BE2C (cell line): Measurements from ENCODE around the gene SIRT5. TPM values are rescaled to one million over a fixed set of nuclear protein-coding genes. Genes with fewer than 3 reads are reported as not detected.
A peak's percentile ranks its signal among the peaks of the same experiment; 100 is the strongest.

ENCODE experiments used
- DNase-seq: peaks from one replicate; pipeline ENCODE4 v3.0.0-alpha.2; 2020
- H3K27me3 ChIP-seq: fragments of 250-450 bp; sonication (Bioruptor Pico); 2 replicates; pipeline ENCODE4 v1.5.1; 2020; ENCODE audit warnings: mild to moderate bottlenecking
- H3K36me3 ChIP-seq: fragments of 250-450 bp; sonication (Bioruptor Pico); 2 replicates; pipeline ENCODE4 v1.5.1; 2020; ENCODE audit warnings: mild to moderate bottlenecking
- H3K4me1 ChIP-seq: fragments of 250-450 bp; sonication (Bioruptor Pico); 2 replicates; pipeline ENCODE4 v1.5.1; 2020
- H3K4me3 ChIP-seq: 2 replicates; pipeline ENCODE4 v1.5.1; 2011; ENCODE audit warnings: low read depth, low read length
- H3K9me3 ChIP-seq: fragments of 250-450 bp; sonication (Bioruptor Pico); 2 replicates; pipeline ENCODE4 v1.5.1; 2020
- CTCF ChIP-seq: IDR thresholded peaks from 2 replicates; pipeline ENCODE4 v1.5.1; 2012; ENCODE audit warnings: mild to moderate bottlenecking, low read depth, low read length
- polyA plus RNA-seq: library from polyadenylated mRNA; unstranded; fragments of >200 nt; gene quantifications from one replicate; pipeline ENCODE4 v1.2.1, GENCODE V29; 2012; ENCODE audit warnings: low read depth, missing spikeins; ENCODE audit not compliant: insufficient read length, insufficient read depth

SIRT5 gene
- 6.6 TPM for polyA plus RNA-seq

DNA sequence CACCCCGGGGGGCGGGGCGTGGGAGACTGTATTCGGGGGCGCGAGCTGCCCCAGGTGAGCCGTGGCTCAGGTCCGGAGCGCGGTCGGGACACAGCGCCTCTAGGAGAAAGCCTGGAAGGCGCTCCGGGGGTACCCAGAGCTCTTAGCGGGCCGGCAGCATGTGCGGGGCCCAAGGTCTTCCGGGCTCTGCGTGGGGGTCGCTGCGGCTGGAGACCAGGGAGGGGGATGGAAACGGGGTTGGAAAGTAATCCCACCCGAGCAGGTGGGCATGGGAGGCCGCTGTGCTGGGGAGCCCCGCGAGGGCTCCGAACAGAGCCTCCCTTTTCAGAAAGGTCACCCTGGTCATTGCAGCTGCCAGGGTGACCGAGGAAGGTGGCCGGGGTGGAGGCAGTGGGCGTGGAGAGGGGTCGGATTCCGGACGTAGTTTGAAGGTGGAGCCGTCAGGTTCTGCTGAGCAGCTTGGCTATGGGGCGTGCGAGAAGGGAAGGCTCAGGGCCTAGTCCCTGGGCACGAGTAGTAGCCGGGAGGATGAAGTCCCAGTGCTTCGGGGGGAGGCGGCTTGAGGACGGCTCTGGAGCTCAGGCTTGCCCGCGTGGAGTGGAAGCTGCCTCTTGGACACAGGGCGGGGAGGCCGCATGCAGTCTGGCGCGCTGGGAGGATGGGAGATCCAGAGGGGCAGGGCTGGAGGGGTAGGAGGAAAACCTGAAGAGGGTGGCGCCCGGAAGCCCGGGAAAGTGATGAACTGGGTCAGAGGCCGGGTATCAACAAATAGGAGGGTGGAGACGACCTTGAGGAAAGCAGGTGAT lies at the start of gene SIRT5:
Gene SIRT5, plus strand, starts transcription at position 31 of the 806 bp plus-strand sequence. CDS start 9,510 bp downstream, outside the sequence.
- Histone ChIP-seq H3K36me3 (no peaks in the 10 kb centered on the region), H3K9me3 (no peaks in the 10 kb centered on the region), H3K4me1 (no peaks in the 10 kb centered on the region), H3K27me3 (no peaks in the 10 kb centered on the region), H3K4me3 (peak within 1 kb of the TSS; percentile 87)
- TF ChIP-seq CTCF = no peak
- peak; percentile 80 for DNase-seq

GRCh38 chr6:13524801-13525508 lies 49.4 kb upstream of the SIRT5 start:
- no peak for TF ChIP-seq CTCF
- H3K4me3 ChIP-seq = no peak overlapping the region
- DNase-seq = no peak
- H3K9me3 ChIP-seq = no peaks in the 10 kb centered on the region; the same call in 1 of the 2 replicates
- H3K4me1 ChIP-seq = no peaks in the 10 kb centered on the region
- H3K36me3 ChIP-seq = no peaks in the 10 kb centered on the region
- H3K27me3 ChIP-seq = no peaks in the 10 kb centered on the region

GRCh38 chr6:13526357-13526726 lies 48.1 kb upstream of the SIRT5 start:
- H3K36me3 ChIP-seq = no peaks in the 10 kb centered on the region
- DNase-seq = no peak
- H3K4me1 ChIP-seq = no peaks in the 10 kb centered on the region
- H3K27me3 ChIP-seq = no peaks in the 10 kb centered on the region
- H3K4me3 ChIP-seq = no peak overlapping the region
- no peak for TF ChIP-seq CTCF
- H3K9me3 ChIP-seq = no peaks in the 10 kb centered on the region

- Histone ChIP-seq H3K9me3 (no peaks in the 10 kb centered on the region), H3K4me1 (no peaks in the 10 kb centered on the region), H3K27me3 (no peaks in the 10 kb centered on the region), H3K36me3 (no peaks in the 10 kb centered on the region), H3K4me3 (no peak overlapping the region)
- DNase-seq = no peak
- TF ChIP-seq CTCF = no peak
Observed at GRCh38 chr6:13526727-13527670, 47.4 kb upstream of the SIRT5 start.

- no peak for TF ChIP-seq CTCF
- no peaks in the 10 kb centered on the region for H3K4me1 ChIP-seq
- H3K36me3 ChIP-seq = no peaks in the 10 kb centered on the region
- no peak overlapping the region for H3K4me3 ChIP-seq
- no peaks in the 10 kb centered on the region for H3K27me3 ChIP-seq
- DNase-seq = no peak
- no peaks in the 10 kb centered on the region for H3K9me3 ChIP-seq
Observed at GRCh38 chr6:13527671-13528056, 46.7 kb upstream of the SIRT5 start.
